ENCODE results near the gene CCDC149.

DNA sequence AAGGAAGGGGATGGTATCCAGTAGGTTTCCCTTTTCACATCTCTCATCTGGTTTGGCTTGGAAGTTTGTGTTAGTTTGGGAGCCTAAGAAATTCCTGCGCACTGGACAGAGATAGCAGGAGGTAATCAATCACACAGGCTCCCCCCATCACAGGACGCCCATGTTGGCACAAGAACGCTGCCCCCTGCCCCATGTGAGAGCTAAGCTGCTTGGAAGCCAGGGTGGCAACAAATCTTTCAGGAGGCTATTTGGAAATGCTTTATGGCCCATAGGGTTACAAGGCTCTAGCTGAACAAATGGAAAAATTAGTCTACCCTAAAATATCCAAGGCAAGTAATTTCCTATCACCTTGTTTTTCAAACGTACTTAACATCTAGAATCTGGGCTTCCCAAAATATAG is 63.5 kb downstream of the CCDC149 start:
- no peak for TF ChIP-seq ZFX (IDR thresholded peaks at IDR 0.05)
- TF ChIP-seq, protein P1, sequence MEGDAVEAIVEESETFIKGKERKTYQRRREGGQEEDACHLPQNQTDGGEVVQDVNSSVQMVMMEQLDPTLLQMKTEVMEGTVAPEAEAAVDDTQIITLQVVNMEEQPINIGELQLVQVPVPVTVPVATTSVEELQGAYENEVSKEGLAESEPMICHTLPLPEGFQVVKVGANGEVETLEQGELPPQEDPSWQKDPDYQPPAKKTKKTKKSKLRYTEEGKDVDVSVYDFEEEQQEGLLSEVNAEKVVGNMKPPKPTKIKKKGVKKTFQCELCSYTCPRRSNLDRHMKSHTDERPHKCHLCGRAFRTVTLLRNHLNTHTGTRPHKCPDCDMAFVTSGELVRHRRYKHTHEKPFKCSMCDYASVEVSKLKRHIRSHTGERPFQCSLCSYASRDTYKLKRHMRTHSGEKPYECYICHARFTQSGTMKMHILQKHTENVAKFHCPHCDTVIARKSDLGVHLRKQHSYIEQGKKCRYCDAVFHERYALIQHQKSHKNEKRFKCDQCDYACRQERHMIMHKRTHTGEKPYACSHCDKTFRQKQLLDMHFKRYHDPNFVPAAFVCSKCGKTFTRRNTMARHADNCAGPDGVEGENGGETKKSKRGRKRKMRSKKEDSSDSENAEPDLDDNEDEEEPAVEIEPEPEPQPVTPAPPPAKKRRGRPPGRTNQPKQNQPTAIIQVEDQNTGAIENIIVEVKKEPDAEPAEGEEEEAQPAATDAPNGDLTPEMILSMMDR (conservative IDR thresholded peaks at IDR 0.05), result no peak
